Medulla oblongata (tissue), 1 donor: ENCODE data around the gene MED16.
"Not testable (repeated sequence)": the region's sequence is repeated elsewhere in the genome, so short reads cannot be mapped to it uniquely, and the experiment has no call there.

Experiments used
- DNase-seq: peaks from one replicate; pipeline ENCODE4 v3.0.0-alpha.2; 2015; ENCODE audit errors: extremely low spot score

Gene MED16

GRCh38 chr19:888581-889385 lies 4.2 kb downstream of the MED16 start:
- DNase-seq = no peak

GRCh38 chr19:887599-887998 lies 5.4 kb downstream of the MED16 start:
- DNase-seq = no peak

GRCh38 chr19:887072-887471 lies 5.9 kb downstream of the MED16 start:
- DNase-seq = no peak

GRCh38 chr19:885536-886224 lies 7.3 kb downstream of the MED16 start:
- no peak for DNase-seq

GRCh38 chr19:884420-885211 lies 8.4 kb downstream of the MED16 start:
- DNase-seq = no peak

GRCh38 chr19:883661-884211 lies 9.3 kb downstream of the MED16 start:
- DNase-seq = no peak

GRCh38 chr19:882871-883497 lies 10.0 kb downstream of the MED16 start:
- DNase-seq = no peak

- DNase-seq = no peak
Observed at GRCh38 chr19:881385-882071, 11.5 kb downstream of the MED16 start.

GRCh38 chr19:879711-880438 lies 13.1 kb downstream of the MED16 start:
- DNase-seq = no peak

GRCh38 chr19:878751-879561 lies 14.0 kb downstream of the MED16 start:
- DNase-seq = not testable (repeated sequence)

- DNase-seq = not testable (repeated sequence)
Observed at GRCh38 chr19:877992-878660, 14.9 kb downstream of the MED16 start.

GRCh38 chr19:876780-877314 lies 16.1 kb downstream of the MED16 start:
- DNase-seq = no peak

- DNase-seq = no peak
Observed at GRCh38 chr19:876089-876488, 16.9 kb downstream of the MED16 start.

GRCh38 chr19:875265-875879 lies 17.6 kb downstream of the MED16 start:
- no peak for DNase-seq

- no peak for DNase-seq
Observed at GRCh38 chr19:873561-874041, 19.4 kb downstream of the MED16 start.

GRCh38 chr19:873084-873483 lies 19.9 kb downstream of the MED16 start:
- no peak for DNase-seq

- no peak for DNase-seq
Observed at GRCh38 chr19:872266-872951, 20.6 kb downstream of the MED16 start.
